Sigmoid colon (tissue), 7 donors: ENCODE data around the gene CEP68. TPM values are rescaled to one million over a fixed set of nuclear protein-coding genes. Genes with fewer than 3 reads are reported as not detected.

ENCODE experiments used
- DNase-seq: peaks from one replicate; pipeline ENCODE4 v3.0.0-alpha.2; 2019
- H3K27ac ChIP-seq, 4 donors: fragments of 200-600 bp; sonication (generic); one replicate each; pipeline ENCODE4 v1.5.1; 2016 to 2019; ENCODE audit warnings: mild to moderate bottlenecking in 1 of 4
- H3K27me3 ChIP-seq, 3 donors: fragments of 200-600 bp; sonication (generic); one replicate each; pipeline ENCODE4 v1.5.1; 2019; ENCODE audit warnings: mild to moderate bottlenecking in 1 of 3
- H3K36me3 ChIP-seq, 4 donors: fragments of 200-600 bp; sonication (generic); one replicate each; pipeline ENCODE4 v1.5.1; 2016 to 2019
- H3K4me1 ChIP-seq, 4 donors: fragments of 200-600 bp; sonication (generic); one replicate each; pipeline ENCODE4 v1.5.1; 2017 to 2019
- H3K4me3 ChIP-seq, 4 donors: fragments of 200-600 bp; sonication (generic); one replicate each; pipeline ENCODE4 v1.5.1; 2017 to 2019; ENCODE audit warnings: mild to moderate bottlenecking in 2 of 4, moderate library complexity in 1 of 4
- H3K9me3 ChIP-seq, 4 donors: fragments of 200-600 bp in 3 of 4; sonication (generic) in 3 of 4; one replicate each; pipeline versions ENCODE4 v1.5.1 to v1.6.1; 2013 to 2019
- EP300 ChIP-seq, 4 donors: sonication (generic); formaldehyde crosslinking; IDR thresholded peaks; one replicate each; pipeline ENCODE4 v1.6.1; 2017; ENCODE audit warnings: antibody characterized with exemption in 4 of 4
- POLR2A ChIP-seq, 2 donors: fragments of 450-650 bp; IDR thresholded peaks; one replicate each; pipeline ENCODE4 v1.6.1; 2016; ENCODE audit warnings: antibody characterized with exemption in 2 of 2, mild to moderate bottlenecking in 2 of 2, moderate library complexity in 2 of 2
- POLR2AphosphoS5 ChIP-seq, 4 donors: sonication (generic); formaldehyde crosslinking; IDR thresholded peaks; one replicate each; pipeline ENCODE4 v1.6.1; 2017; ENCODE audit warnings: antibody characterized with exemption in 4 of 4
- WGBS, 2 donors: extraction: QIAGEN DNeasy Blood & Tissue Kit; methylation state at CpG; one replicate each; pipeline ENCODE4 v1.1.7; 2013; 5-methylcytosine and 5-hydroxymethylcytosine counted together
- intact Hi-C: fragments of 100-400 bp; cut with DNase I; formaldehyde crosslinking; loops from one replicate; pipeline ENCODE4 v1.15.1; 2023
- polyA plus RNA-seq, 3 donors: library from polyadenylated mRNA; stranded (reverse); fragments of 200-250 nt; gene quantifications; one replicate each; pipeline ENCODE4 v1.2.3, GENCODE V29; 2013
- total RNA-seq, 4 donors: library from RNA; depleted of rRNA; stranded (reverse); fragments of >200 nt; gene quantifications; one replicate each; pipeline ENCODE4 v1.1.0, GENCODE V29; 2016
- TF ChIP-seq, protein P1 (sequence below), 4 experiments: fragments of 450-650 bp in 3 of 4; fragments of 200-600 bp in 1 of 4; IDR thresholded peaks; one replicate each; pipeline ENCODE4 v1.5.1; 2016 to 2019; ENCODE audit warnings: antibody characterized with exemption in 4 of 4, mild to moderate bottlenecking in 3 of 4, moderate library complexity in 2 of 4
- donor health status: healthy with polysubstance abuse.
- donor health status: Bipolar disorder and iron deficiency.
- donor health status: healthy.

Gene CEP68
- total and polyA plus RNA-seq, 7 donors, result 1.6 to 32.1 (median 24.4) TPM

DNA sequence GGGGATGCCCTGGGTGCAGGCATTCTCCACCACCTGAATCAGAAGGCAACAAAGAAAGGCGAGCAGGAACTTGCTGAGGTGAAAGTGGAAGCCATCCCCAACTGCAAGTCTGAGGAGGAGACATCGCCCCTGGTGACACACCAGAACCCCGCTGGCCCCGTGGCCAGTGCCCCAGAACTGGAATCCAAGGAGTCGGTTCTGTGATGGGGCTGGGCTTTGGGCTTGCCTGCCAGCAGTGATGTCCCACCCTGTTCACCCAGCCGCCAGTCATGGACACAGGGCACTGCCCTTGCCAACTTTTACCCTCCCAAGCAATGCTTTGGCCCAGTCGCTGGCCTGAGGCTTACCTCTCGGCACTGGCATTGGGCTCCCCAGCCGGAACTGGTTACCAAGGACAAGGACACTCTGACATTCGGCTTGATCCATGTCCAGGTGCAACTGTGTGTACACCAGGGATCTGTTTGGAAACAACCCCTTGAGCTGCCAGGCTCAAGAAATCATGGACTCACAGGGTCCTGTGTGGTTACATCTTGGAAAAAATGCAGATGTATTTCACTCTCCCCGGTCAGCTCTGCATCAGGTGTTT is 35.2 kb upstream of the CEP68 start:
- 93 to 95% methylated on average over 11 of the region's 11 CpGs for WGBS, 2 donors
- Histone ChIP-seq H3K4me3 (no peak overlapping the region), H3K4me1 (no peaks in the 10 kb centered on the region), H3K9me3 (no peaks in the 10 kb centered on the region), H3K27ac (no peak overlapping the region), H3K27me3 (no peaks in the 10 kb centered on the region), H3K36me3 (peaks cover 0 to 58% (median 10%) of the 10 kb centered on the region in 4 donors)
- TF ChIP-seq POLR2A (IDR thresholded peaks at IDR 0.05), result no peak
- no peak for TF ChIP-seq EP300 (IDR thresholded peaks at IDR 0.05)
- TF ChIP-seq, protein P1, sequence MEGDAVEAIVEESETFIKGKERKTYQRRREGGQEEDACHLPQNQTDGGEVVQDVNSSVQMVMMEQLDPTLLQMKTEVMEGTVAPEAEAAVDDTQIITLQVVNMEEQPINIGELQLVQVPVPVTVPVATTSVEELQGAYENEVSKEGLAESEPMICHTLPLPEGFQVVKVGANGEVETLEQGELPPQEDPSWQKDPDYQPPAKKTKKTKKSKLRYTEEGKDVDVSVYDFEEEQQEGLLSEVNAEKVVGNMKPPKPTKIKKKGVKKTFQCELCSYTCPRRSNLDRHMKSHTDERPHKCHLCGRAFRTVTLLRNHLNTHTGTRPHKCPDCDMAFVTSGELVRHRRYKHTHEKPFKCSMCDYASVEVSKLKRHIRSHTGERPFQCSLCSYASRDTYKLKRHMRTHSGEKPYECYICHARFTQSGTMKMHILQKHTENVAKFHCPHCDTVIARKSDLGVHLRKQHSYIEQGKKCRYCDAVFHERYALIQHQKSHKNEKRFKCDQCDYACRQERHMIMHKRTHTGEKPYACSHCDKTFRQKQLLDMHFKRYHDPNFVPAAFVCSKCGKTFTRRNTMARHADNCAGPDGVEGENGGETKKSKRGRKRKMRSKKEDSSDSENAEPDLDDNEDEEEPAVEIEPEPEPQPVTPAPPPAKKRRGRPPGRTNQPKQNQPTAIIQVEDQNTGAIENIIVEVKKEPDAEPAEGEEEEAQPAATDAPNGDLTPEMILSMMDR (IDR thresholded peaks at IDR 0.05), result no peak
- no peak for TF ChIP-seq POLR2AphosphoS5 (IDR thresholded peaks at IDR 0.05)
- DNase-seq, result no peak
- intact Hi-C loops, result no loop called here

DNA sequence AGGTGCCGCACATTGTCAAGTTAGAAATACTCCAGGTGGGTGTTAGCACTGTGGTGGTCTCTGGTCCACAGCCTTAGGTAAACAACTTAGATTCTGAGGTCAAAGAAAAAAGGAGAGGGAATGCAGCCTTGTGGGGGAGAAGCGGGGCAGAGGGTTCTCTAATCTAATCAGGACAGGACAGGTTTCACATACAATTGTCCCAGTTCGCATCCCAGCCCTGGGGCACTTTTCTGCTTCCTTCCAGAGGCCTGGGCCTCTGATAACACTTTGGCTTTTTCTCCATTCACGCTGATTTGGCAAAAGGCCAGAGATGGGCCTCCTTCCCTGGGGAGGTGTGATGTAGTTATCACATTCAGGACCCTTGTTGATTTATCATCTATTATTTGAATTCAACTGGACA is 34.5 kb upstream of the CEP68 start:
- Histone ChIP-seq H3K9me3 (no peaks in the 10 kb centered on the region), H3K27me3 (no peaks in the 10 kb centered on the region), H3K27ac (no peak overlapping the region), H3K36me3 (peaks cover 0 to 53% (median 10%) of the 10 kb centered on the region in 4 donors), H3K4me3 (no peak overlapping the region), H3K4me1 (no peaks in the 10 kb centered on the region)
- TF ChIP-seq EP300 (IDR thresholded peaks at IDR 0.05), result no peak
- TF ChIP-seq, protein P1 (IDR thresholded peaks at IDR 0.05), result no peak
- no peak for TF ChIP-seq POLR2AphosphoS5 (IDR thresholded peaks at IDR 0.05)
- no peak for TF ChIP-seq POLR2A (IDR thresholded peaks at IDR 0.05)
- no peak for DNase-seq
- intact Hi-C loops, result no loop called here
- 78 to 83% methylated on average over 4 of the region's 4 CpGs for WGBS, 2 donors

DNA sequence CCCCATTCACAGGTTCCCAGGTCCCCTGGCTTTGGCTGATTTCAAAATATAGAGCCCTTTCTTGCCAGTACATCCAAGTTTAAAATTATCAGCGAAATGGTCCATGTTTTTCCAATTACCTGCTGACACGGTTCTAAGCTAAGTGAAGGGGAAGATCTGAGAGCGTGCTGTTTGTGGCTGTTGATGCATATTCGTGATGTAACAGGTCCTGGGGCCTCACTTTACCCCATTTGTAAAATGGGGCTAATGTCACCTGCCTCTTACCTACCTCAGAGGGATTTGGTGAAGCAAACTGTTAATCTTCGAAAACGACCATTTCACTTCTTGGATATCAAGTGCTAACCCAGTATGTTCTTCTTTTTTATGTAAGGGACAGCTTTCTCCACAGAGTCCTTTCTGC is 34.0 kb upstream of the CEP68 start:
- 93 to 94% methylated on average over 6 of the region's 6 CpGs for WGBS, 2 donors
- TF ChIP-seq POLR2A (IDR thresholded peaks at IDR 0.05), result no peak
- no peaks in the 10 kb centered on the region for H3K27me3 ChIP-seq
- H3K4me3 ChIP-seq, result no peak overlapping the region
- no peak for DNase-seq
- intact Hi-C loops, result no loop called here
- peaks cover 0 to 53% (median 10%) of the 10 kb centered on the region in 4 donors for H3K36me3 ChIP-seq
- H3K4me1 ChIP-seq, result no peaks in the 10 kb centered on the region
- H3K27ac ChIP-seq, result no peak overlapping the region
- no peaks in the 10 kb centered on the region for H3K9me3 ChIP-seq

DNA sequence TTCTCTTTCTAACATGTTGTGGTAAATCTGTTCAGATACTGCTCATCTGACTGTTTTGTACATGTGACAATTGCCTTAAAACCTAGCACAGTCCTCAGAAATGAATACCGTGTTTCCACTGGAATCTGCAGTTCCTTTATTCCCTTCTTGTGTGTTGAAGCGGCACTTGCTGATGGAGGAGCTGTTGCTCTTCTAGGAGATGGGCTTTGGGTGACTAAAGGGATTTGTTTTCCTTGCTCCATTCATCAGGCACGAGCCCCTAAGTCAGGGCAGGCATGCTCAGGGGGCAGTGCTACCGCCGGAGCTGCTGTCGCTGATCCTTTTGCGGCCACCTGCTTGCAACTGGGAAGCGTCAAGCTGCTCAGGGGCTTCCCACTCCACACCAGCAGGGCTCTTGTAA is 32.5 kb upstream of the CEP68 start:
- 97% methylated on average over 8 of the region's 8 CpGs for WGBS, 2 donors

DNA sequence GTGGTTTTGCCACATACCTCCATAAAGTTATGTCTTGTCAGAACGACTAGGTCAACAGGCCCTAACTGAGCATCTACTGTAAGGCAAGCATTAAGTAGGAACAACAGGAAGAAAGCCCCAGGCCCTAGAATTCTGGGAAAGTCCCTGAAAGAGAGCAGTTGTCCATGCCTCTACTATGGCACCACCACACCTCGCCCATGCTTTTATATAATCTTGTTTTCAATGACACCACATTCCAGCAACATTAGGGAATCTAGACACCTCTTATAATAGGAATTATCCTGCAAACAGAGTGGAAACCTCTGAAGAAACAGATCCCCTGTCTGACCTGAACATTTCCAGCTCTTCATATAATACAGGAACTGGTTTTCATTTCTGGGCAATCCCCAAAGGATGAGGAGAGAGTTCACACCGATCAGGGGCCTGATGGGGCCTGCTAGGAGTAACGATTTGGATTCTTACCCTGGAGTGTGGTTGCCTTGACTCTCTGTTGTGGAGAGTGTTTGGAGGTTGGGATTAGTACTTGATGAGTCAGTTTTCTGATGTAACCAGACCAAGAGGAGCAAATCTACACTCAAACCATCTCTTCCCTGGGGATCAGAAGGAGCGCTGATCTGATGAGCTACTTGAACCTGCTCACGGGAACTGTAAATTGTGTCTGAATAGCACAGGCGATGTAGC is 31.9 kb upstream of the CEP68 start:
- Histone ChIP-seq H3K9me3 (no peaks in the 10 kb centered on the region), H3K4me3 (no peak overlapping the region), H3K27ac (no peak overlapping the region), H3K36me3 (peaks cover 0 to 36% (median 9%) of the 10 kb centered on the region in 4 donors), H3K4me1 (no peaks in the 10 kb centered on the region), H3K27me3 (no peaks in the 10 kb centered on the region)
- TF ChIP-seq POLR2A (IDR thresholded peaks at IDR 0.05) (no peak), POLR2AphosphoS5 (IDR thresholded peaks at IDR 0.05) (no peak), EP300 (IDR thresholded peaks at IDR 0.05) (no peak)
- TF ChIP-seq, protein P1 (IDR thresholded peaks at IDR 0.05), result no peak
- intact Hi-C loops, result no loop called here
- 86 to 87% methylated on average over 7 of the region's 7 CpGs for WGBS, 2 donors
- DNase-seq, result no peak

More for the DNA sequence above, 32.5 kb upstream of the CEP68 start:
- Histone ChIP-seq H3K9me3 (no peaks in the 10 kb centered on the region), H3K4me3 (no peak overlapping the region), H3K27ac (no peak overlapping the region), H3K4me1 (no peaks in the 10 kb centered on the region), H3K27me3 (no peaks in the 10 kb centered on the region), H3K36me3 (peaks cover 0 to 41% (median 10%) of the 10 kb centered on the region in 4 donors)
- no peak for DNase-seq
- intact Hi-C loops, result no loop called here
- TF ChIP-seq, protein P1 (IDR thresholded peaks at IDR 0.05), result no peak
- TF ChIP-seq POLR2AphosphoS5 (IDR thresholded peaks at IDR 0.05) (no peak), EP300 (IDR thresholded peaks at IDR 0.05) (no peak), POLR2A (IDR thresholded peaks at IDR 0.05) (no peak)
